ENCODE data around the gene PRTG.
"Not testable (repeated sequence)": the region's sequence is repeated elsewhere in the genome, so short reads cannot be mapped to it uniquely, and the experiment has no call there.

The PRTG gene

GRCh38 chr15:55696221-55696620, 46.7 kb downstream of the PRTG start:
- DNase-seq (ENCODE audit: low read depth): no peak

GRCh38 chr15:55695432-55695831, 47.5 kb downstream of the PRTG start:
- DNase-seq (ENCODE audit: low read depth): no peak

- no peak for DNase-seq (ENCODE audit: low read depth)
Observed at GRCh38 chr15:55694652-55695150, 48.3 kb downstream of the PRTG start.

GRCh38 chr15:55693116-55693515, 49.8 kb downstream of the PRTG start:
- DNase-seq (ENCODE audit: low read depth): not testable (repeated sequence)

GRCh38 chr15:55687792-55688191, 55.2 kb downstream of the PRTG start:
- DNase-seq (ENCODE audit: low read depth): no peak

GRCh38 chr15:55685286-55685685, 57.7 kb downstream of the PRTG start:
- no peak for DNase-seq (ENCODE audit: low read depth)

GRCh38 chr15:55683376-55683775, 59.6 kb downstream of the PRTG start:
- DNase-seq (ENCODE audit: low read depth): no peak

- DNase-seq (ENCODE audit: low read depth): no peak
Observed at GRCh38 chr15:55681631-55682030, 61.3 kb downstream of the PRTG start.

GRCh38 chr15:55676507-55676906, 66.4 kb downstream of the PRTG start:
- DNase-seq (ENCODE audit: low read depth): no peak

- no peak for DNase-seq (ENCODE audit: low read depth)
Observed at GRCh38 chr15:55673287-55673686, 69.7 kb downstream of the PRTG start.

GRCh38 chr15:55669270-55669669, 73.7 kb downstream of the PRTG start:
- no peak for DNase-seq (ENCODE audit: low read depth)

- no peak for DNase-seq (ENCODE audit: low read depth)
Observed at GRCh38 chr15:55665605-55666227, 77.2 kb downstream of the PRTG start.

- no peak for DNase-seq (ENCODE audit: low read depth)
Observed at GRCh38 chr15:55661428-55661827, 81.5 kb downstream of the PRTG start.

GRCh38 chr15:55660153-55660552, 82.8 kb downstream of the PRTG start:
- DNase-seq (ENCODE audit: low read depth): no peak

GRCh38 chr15:55659481-55659880, 83.5 kb downstream of the PRTG start:
- no peak for DNase-seq (ENCODE audit: low read depth)

GRCh38 chr15:55658886-55659285, 84.1 kb downstream of the PRTG start:
- no peak for DNase-seq (ENCODE audit: low read depth)

- no peak for DNase-seq (ENCODE audit: low read depth)
Observed at GRCh38 chr15:55654561-55655031, 88.4 kb downstream of the PRTG start.

GRCh38 chr15:55652909-55653495, 90.0 kb downstream of the PRTG start:
- no peak for DNase-seq (ENCODE audit: low read depth)

- no peak for DNase-seq (ENCODE audit: low read depth)
Observed at GRCh38 chr15:55652359-55652758, 90.6 kb downstream of the PRTG start.

GRCh38 chr15:55649058-55649423, 93.9 kb downstream of the PRTG start:
- no peak for DNase-seq (ENCODE audit: low read depth)

- DNase-seq (ENCODE audit: low read depth): no peak
Observed at GRCh38 chr15:55638764-55639163, 104.2 kb downstream of the PRTG start.

- no peak for DNase-seq (ENCODE audit: low read depth)
Observed at GRCh38 chr15:55637086-55637485, 105.9 kb downstream of the PRTG start.

- no peak for DNase-seq (ENCODE audit: low read depth)
Observed at GRCh38 chr15:55633731-55634130, 109.2 kb downstream of the PRTG start.

- DNase-seq (ENCODE audit: low read depth): no peak
Observed at GRCh38 chr15:55632434-55632833, 110.5 kb downstream of the PRTG start.
